H9 (cell line): ENCODE measurements around the gene FAM120A. TPM values are rescaled to one million over a fixed set of nuclear protein-coding genes. Genes with fewer than 3 reads are reported as not detected.

Experiments used
- DNase-seq: peaks from one replicate; pipeline ENCODE4 v3.0.0-alpha.2; 2017
- H2AFZ ChIP-seq: one replicate; pipeline ENCODE4 v1.6.1; 2013; ENCODE audit warnings: mild to moderate bottlenecking, low read length, control low read depth, moderate library complexity
- H2AK5ac ChIP-seq: 2 replicates; pipeline ENCODE4 v1.6.1; 2013; ENCODE audit warnings: low read length, control low read depth, mixed read lengths; ENCODE audit not compliant: insufficient read length
- H2BK120ac ChIP-seq: one replicate; pipeline ENCODE4 v1.6.1; 2013; ENCODE audit warnings: low read depth, mild to moderate bottlenecking, low read length, control low read depth, inconsistent platforms; ENCODE audit not compliant: poor library complexity, severe bottlenecking
- H2BK12ac ChIP-seq: 2 replicates; pipeline ENCODE4 v1.6.1; 2013; ENCODE audit warnings: low read length, control low read depth, mixed read lengths, low read depth; ENCODE audit not compliant: insufficient read length
- H2BK15ac ChIP-seq: 2 replicates; pipeline ENCODE4 v1.6.1; 2013; ENCODE audit warnings: low read depth, low read length, control low read depth
- H2BK20ac ChIP-seq: one replicate; pipeline ENCODE4 v1.6.1; 2013; ENCODE audit warnings: low read depth, mild to moderate bottlenecking, low read length, control low read depth, inconsistent platforms; ENCODE audit not compliant: poor library complexity, severe bottlenecking
- H2BK5ac ChIP-seq: 2 replicates; pipeline ENCODE4 v1.6.1; 2013; ENCODE audit warnings: low read length, control low read depth, mixed read lengths; ENCODE audit not compliant: insufficient read length
- H3K14ac ChIP-seq: 2 replicates; pipeline ENCODE4 v1.6.1; 2013; ENCODE audit warnings: low read length, control low read depth; ENCODE audit not compliant: insufficient read depth
- H3K18ac ChIP-seq: 2 replicates; pipeline ENCODE4 v1.6.1; 2013; ENCODE audit warnings: low read depth, mild to moderate bottlenecking, mixed read lengths, low read length, control low read depth; ENCODE audit not compliant: insufficient read length
- H3K23ac ChIP-seq: 2 replicates; pipeline ENCODE4 v1.6.1; 2013; ENCODE audit warnings: low read length, control low read depth, mixed read lengths, low read depth; ENCODE audit not compliant: insufficient read length
- H3K23me2 ChIP-seq: 2 replicates; pipeline ENCODE4 v1.6.1; 2013; ENCODE audit warnings: low read depth, mild to moderate bottlenecking, mixed read lengths, low read length, control low read depth; ENCODE audit not compliant: insufficient read length, poor library complexity, severe bottlenecking
- H3K27ac ChIP-seq: 2 replicates; pipeline ENCODE4 v1.5.1; 2013; ENCODE audit warnings: low read length, control low read depth, mixed read lengths, low read depth; ENCODE audit not compliant: insufficient read length
- H3K27me3 ChIP-seq: 2 replicates; pipeline ENCODE4 v1.6.1; 2013; ENCODE audit warnings: low read length, control low read depth, inconsistent platforms; ENCODE audit not compliant: insufficient read depth
- H3K4ac ChIP-seq: 2 replicates; pipeline ENCODE4 v1.6.1; 2013; ENCODE audit warnings: low read depth, mild to moderate bottlenecking, control low read depth, inconsistent platforms, low read length, moderate library complexity
- H3K4me1 ChIP-seq: 2 replicates; pipeline ENCODE4 v1.6.1; 2013; ENCODE audit warnings: low read length, control low read depth, inconsistent platforms; ENCODE audit not compliant: insufficient read depth
- H3K4me2 ChIP-seq: 2 replicates; pipeline ENCODE4 v1.6.1; 2013; ENCODE audit warnings: low read length, control low read depth, mixed read lengths; ENCODE audit not compliant: insufficient read length, insufficient read depth
- H3K56ac ChIP-seq: 2 replicates; pipeline ENCODE4 v1.6.1; 2013; ENCODE audit warnings: low read depth, mild to moderate bottlenecking, mixed read lengths, low read length, control low read depth; ENCODE audit not compliant: insufficient read length
- H3K79me1 ChIP-seq: 2 replicates; pipeline ENCODE4 v1.6.1; 2013; ENCODE audit warnings: low read depth, mild to moderate bottlenecking, moderate library complexity, low read length, control low read depth, inconsistent platforms; ENCODE audit not compliant: insufficient read depth, poor library complexity, severe bottlenecking
- H3K79me2 ChIP-seq: 2 replicates; pipeline ENCODE4 v1.6.1; 2013; ENCODE audit warnings: low read length, control low read depth, inconsistent platforms; ENCODE audit not compliant: insufficient read depth
- H3K9ac ChIP-seq: 2 replicates; pipeline ENCODE4 v1.6.1; 2013; ENCODE audit warnings: low read length, control low read depth, mixed read lengths; ENCODE audit not compliant: insufficient read length; ENCODE audit errors: extremely low read depth
- H3K9me3 ChIP-seq: one replicate; pipeline ENCODE4 v1.6.1; 2013; ENCODE audit warnings: low read depth, low read length, inconsistent platforms; ENCODE audit not compliant: control insufficient read depth
- H3T11ph ChIP-seq: one replicate; pipeline ENCODE4 v1.6.1; 2013; ENCODE audit warnings: mild to moderate bottlenecking, low read length, control low read depth, inconsistent platforms
- H4K20me1 ChIP-seq: one replicate; pipeline ENCODE4 v1.6.1; 2013; ENCODE audit not compliant: control insufficient read depth, insufficient read length, insufficient read depth
- H4K5ac ChIP-seq: 2 replicates; pipeline ENCODE4 v1.6.1; 2013; ENCODE audit warnings: low read depth, mild to moderate bottlenecking, mixed read lengths, low read length, control low read depth; ENCODE audit not compliant: insufficient read length
- H4K8ac ChIP-seq: replicated peaks from 2 replicates; pipeline ENCODE4 v1.6.1; 2013; ENCODE audit warnings: low read length, control low read depth, mixed read lengths, low read depth; ENCODE audit not compliant: insufficient read length
- H4K91ac ChIP-seq: 2 replicates; pipeline ENCODE4 v1.6.1; 2013; ENCODE audit warnings: low read depth, mild to moderate bottlenecking, moderate library complexity, mixed read lengths, low read length, control low read depth; ENCODE audit not compliant: insufficient read length
- H3K27ac Mint-ChIP-seq, 3 experiments: 2 replicates in 2 of 3; 3 replicates in 1 of 3; pipeline ENCODE4 v1.8.0; 2020 to 2021; ENCODE audit warnings: mixed read lengths in 3 of 3, mild to moderate bottlenecking in 1 of 3, moderate library complexity in 1 of 3
- H3K27me3 Mint-ChIP-seq: 2 replicates; pipeline ENCODE4 v1.8.0; 2021; ENCODE audit warnings: low read depth, mild to moderate bottlenecking, moderate library complexity, mixed read lengths
- H3K36me3 Mint-ChIP-seq, 3 experiments: 2 replicates in 2 of 3; 3 replicates in 1 of 3; pipeline ENCODE4 v1.8.0; 2020 to 2021; ENCODE audit warnings: low read depth in 3 of 3, mixed read lengths in 3 of 3; ENCODE audit not compliant: insufficient read depth in 1 of 3
- H3K4me1 Mint-ChIP-seq, 2 experiments: 2 replicates each; pipeline ENCODE4 v1.8.0; 2020; ENCODE audit warnings: mixed read lengths in 2 of 2
- H3K4me3 Mint-ChIP-seq, 2 experiments: 2 replicates in 1 of 2; 3 replicates in 1 of 2; pipeline ENCODE4 v1.8.0; 2020 to 2021; ENCODE audit warnings: mild to moderate bottlenecking in 2 of 2, mixed read lengths in 2 of 2, moderate library complexity in 1 of 2
- H3K9me3 Mint-ChIP-seq, 2 experiments: 2 replicates in 1 of 2; 3 replicates in 1 of 2; pipeline ENCODE4 v1.8.0; 2020; ENCODE audit warnings: mild to moderate bottlenecking in 2 of 2, mixed read lengths in 2 of 2, moderate library complexity in 1 of 2
- CTCF ChIP-seq: fragments of 200-600 bp; sonication (generic); conservative IDR thresholded peaks from 3 replicates; pipeline ENCODE4 v1.8.0; 2021; ENCODE audit warnings: antibody characterized with exemption, mild to moderate bottlenecking
- WGBS: extraction: QIAGEN DNeasy Blood & Tissue Kit; methylation state at CpG from one replicate; pipeline ENCODE4 v1.1.7; 2013; ENCODE audit warnings: missing lambda C conversion rate, low lambda C conversion rate, mixed read lengths; ENCODE audit not compliant: insufficient read length; ENCODE audit errors: extremely low coverage; 5-methylcytosine and 5-hydroxymethylcytosine counted together
- total RNA-seq: library from RNA; stranded (reverse); gene quantifications from 2 replicates; pipeline ENCODE4 v1.2.1, GENCODE V29; 2021

Gene FAM120A
- total RNA-seq, 1 experiment from 2014 or later, result 57.7 TPM

- TF ChIP-seq CTCF, result no peak
- H3K27me3 ChIP-seq, result no peaks in the 10 kb centered on the region
- H3K4me1 ChIP-seq, result no peaks in the 10 kb centered on the region
- no peak overlapping the region for H4K5ac ChIP-seq
- peaks cover 5 to 8% (median 6%) of the 10 kb centered on the region in 3 experiments; a peak in 5 of 7 replicates for H3K36me3 Mint-ChIP-seq
- H4K20me1 ChIP-seq, result no peaks in the 10 kb centered on the region
- H2BK5ac ChIP-seq, result no peak overlapping the region
- H3K56ac ChIP-seq, result no peak overlapping the region
- H3K4me3 Mint-ChIP-seq, result no peak overlapping the region
- no peak for DNase-seq
- no peak overlapping the region for H3K27ac Mint-ChIP-seq
- H2BK12ac ChIP-seq, result no peak overlapping the region
- no peaks in the 10 kb centered on the region for H3K27me3 Mint-ChIP-seq
- H2BK20ac ChIP-seq, result no peak overlapping the region
- H3K4ac ChIP-seq, result no peak overlapping the region
- H3K27ac ChIP-seq, result no peak overlapping the region
- H2BK15ac ChIP-seq, result no peak overlapping the region
- H2BK120ac ChIP-seq, result no peak overlapping the region
- no peaks in the 10 kb centered on the region for H3K23me2 ChIP-seq
- no peak overlapping the region for H3K14ac ChIP-seq
- H3K18ac ChIP-seq, result no peak overlapping the region
- H4K8ac ChIP-seq, result no peak overlapping the region
- WGBS, result no CpG with 5 or more reads among the region's 8 CpGs
- no peak overlapping the region for H2AFZ ChIP-seq
- H3K4me2 ChIP-seq, result no peak overlapping the region
- no peak overlapping the region for H3K9ac ChIP-seq
- no peak overlapping the region for H2AK5ac ChIP-seq
- no peak overlapping the region for H3T11ph ChIP-seq
- peaks cover 4 to 11% of the 10 kb centered on the region in 2 experiments; a peak in 3 of 4 replicates for H3K4me1 Mint-ChIP-seq
- no peaks in the 10 kb centered on the region for H3K79me1 ChIP-seq
- no peak overlapping the region for H4K91ac ChIP-seq
- no peaks in the 10 kb centered on the region for H3K79me2 ChIP-seq
- no peaks in the 10 kb centered on the region for H3K9me3 ChIP-seq
- no peaks in the 10 kb centered on the region; a peak in 1 of 5 replicates for H3K9me3 Mint-ChIP-seq
- H3K23ac ChIP-seq, result no peak overlapping the region
These were observed 10.4 kb upstream of the FAM120A start for GRCh38 chr9:93440896-93441580.
